ENCODE measurements around the gene MSH3. TPM values are rescaled to one million over a fixed set of nuclear protein-coding genes. Genes with fewer than 3 reads are reported as not detected.
"Not testable (repeated sequence)": the region's sequence is repeated elsewhere in the genome, so short reads cannot be mapped to it uniquely, and the experiment has no call there.

The MSH3 gene
- total RNA-seq, 1 donor from 2014 or later, result 7.8 TPM

DNA sequence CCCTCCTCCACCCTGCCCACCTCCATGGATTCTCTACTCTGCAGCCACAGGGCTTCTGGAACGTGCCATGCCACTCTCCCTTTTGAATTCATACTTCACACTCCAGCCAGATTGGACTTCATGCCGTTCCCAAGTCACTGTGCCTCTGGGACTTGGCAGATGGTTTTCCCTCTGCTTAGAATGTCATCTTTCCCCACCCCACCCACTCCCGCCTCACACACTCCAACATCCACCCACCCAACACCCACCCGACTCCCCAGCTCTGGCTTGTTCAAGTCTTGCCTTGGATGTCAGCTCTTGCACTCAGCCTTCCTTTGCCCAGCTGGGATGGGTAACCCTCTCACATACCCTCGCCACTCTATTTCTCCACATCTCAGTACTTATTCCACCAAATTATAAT is 142.4 kb downstream of the MSH3 start:
- DNase-seq (ENCODE audit: low read depth in 2 of 2), result no peak

DNA sequence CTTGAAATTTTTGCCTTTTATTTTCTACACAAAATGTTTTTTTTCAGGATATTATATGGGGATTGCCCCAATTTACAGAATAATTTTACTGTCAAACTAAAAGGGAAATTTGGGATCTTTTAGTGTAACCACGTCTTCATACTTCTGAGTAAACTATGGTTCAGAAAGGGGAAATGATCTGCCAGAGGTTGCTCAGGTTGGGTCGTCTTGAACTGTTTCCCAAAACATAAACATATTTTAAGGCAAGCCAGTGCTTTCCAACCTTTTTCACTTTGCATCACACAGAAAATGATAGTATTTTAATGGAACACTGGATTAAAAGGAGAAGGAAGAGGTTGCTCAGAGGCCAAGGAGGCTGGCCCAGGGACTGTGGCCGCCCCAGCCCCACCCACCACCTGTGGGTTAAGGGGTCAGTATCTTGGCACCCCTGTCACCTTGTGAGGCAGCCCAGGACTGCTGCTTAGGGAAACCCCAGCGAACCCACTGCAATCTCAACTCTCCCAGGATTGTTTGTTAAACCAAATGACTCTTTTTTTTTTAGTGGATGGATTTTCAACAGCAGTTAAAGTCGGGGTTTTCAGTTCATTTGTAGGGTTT is 143.1 kb downstream of the MSH3 start:
- DNase-seq (ENCODE audit: low read depth in 2 of 2), result no peak

DNA sequence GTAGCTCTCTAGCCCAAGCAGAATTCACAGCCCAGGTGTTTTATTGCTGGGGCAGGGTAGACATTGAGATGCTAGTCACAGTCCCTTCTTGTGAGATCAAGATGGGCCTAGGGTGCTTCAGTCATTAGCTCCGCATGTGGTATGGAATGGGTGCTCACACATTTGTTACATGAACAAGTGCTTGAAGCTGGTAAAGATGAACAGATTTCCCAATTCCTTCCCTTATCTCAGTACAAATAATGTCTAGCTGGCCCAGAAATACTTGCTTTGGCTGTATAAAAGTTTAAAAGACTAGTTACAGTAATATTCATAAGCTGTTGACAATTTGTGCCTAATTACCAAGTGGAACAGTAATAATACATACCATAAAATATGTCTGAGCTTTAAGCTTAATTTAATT is 143.7 kb downstream of the MSH3 start:
- DNase-seq (ENCODE audit: low read depth in 2 of 2), result no peak

DNA sequence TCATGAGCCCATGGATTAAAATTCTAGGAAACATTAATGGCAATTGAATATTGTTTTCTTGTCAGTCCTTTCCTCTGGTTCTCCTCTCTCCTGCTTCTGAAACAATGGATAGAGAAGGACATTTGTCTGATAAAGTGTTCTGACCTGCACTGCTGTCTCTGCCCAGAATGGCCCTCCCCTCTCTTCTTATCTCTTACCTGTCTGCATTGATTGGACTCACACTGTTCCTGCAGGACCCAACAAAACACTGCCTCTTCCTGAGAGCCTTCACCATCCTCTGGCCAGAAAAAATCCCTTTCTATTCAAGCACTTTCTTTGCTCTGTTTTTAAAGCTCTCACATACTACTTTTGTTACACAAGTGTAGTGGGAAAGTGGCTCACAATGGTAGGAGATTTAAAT is 144.2 kb downstream of the MSH3 start:
- no peak for DNase-seq (ENCODE audit: low read depth in 2 of 2)

DNA sequence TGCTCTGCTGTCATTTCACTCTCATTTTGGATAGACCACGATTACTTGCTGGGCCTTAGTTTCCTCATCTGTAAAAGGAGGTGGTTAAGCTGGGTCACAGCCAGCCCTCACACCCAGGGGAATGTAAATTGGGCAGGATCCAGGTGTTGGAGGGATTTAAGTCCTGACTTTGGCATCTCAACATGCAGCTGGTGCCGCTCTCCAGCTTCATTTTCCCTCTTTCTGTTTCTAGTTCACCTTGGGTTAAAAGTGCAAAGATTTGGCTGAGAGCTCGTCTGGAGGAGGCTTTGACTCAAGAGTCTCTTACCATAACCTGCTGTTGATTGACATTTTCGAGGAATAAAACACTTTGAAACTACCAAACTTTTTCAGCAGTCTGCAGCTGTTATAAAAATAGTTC is 144.6 kb downstream of the MSH3 start:
- DNase-seq (ENCODE audit: low read depth in 2 of 2), result no peak

DNA sequence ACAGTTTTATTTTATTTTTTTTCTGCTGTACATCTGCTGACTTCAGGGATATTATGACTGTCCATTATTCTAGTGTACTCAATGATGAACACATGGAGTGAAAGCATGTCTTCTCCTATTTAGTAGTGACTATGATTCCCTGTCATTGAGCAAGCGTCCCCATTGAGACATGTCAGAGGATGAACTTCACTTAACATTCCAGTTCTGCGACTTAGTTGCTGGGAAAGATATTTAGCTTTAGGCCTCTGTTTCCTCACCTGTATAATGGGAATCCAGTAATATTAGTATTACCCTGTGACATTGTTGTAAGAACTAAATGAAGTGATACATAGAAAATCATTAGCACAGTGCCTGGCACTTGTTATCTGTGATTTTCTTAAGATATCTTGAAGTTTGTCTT is 145.1 kb downstream of the MSH3 start:
- DNase-seq (ENCODE audit: low read depth in 2 of 2), result no peak

DNA sequence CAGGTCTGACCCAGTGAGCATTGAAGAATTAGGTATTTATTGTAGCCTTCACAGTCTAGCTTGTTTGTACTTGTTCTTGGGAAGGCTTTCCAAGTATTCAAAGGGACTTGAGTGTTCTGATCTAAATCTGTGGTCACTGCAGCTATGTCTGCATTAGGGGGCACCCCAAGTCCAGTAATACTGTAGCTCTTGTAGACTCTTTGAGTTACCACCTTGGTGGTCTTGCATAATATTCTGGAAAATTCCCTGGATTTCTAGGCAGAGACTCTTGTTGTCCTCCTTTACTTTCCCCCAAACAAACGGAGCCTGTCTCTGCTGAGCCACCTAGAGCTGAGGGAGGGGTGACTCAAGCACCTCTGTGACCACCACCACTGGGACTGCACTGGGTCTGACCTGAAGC is 149.9 kb downstream of the MSH3 start:
- peak; percentile 5 to 7 for DNase-seq (ENCODE audit: low read depth in 2 of 2)

DNA sequence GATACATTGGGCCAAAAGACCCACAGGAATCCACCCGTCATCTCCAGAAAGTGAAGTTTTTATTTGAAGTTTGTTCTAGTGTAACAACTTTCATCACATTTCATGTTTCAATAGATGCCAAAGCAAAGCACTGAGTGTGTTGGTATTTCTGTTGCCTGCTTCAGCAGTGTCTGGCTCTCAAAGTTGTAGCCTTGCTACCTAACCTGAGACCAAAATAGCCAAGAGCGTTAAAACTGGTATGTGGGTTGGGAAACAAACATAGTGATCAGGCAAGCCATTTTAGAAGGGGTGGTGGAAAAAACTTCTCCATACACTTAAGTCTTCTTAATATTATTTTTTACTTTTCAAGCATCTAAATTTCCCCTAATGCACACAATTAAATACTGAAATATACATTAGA is 150.6 kb downstream of the MSH3 start:
- no peak for DNase-seq (ENCODE audit: low read depth in 2 of 2)

DNA sequence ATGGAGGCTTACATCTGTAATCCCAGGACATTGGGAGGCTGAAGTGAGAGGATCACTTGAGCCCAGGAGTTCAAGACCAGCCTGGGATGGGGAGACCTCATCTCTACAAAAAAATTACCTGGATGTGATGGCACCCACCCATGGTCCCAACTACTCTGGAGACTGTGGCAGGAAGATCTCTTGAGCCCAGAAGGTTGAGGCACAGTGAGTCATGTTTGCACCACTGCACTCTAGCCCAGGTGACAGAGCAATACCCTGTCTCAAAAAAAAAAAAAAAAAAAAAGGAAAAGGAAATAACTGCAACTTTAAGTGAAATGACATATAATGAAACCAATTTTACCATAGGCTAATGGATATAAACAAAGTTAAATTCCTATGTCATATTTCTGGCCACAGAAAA is 152.5 kb downstream of the MSH3 start:
- DNase-seq (ENCODE audit: low read depth in 2 of 2), result no peak

DNA sequence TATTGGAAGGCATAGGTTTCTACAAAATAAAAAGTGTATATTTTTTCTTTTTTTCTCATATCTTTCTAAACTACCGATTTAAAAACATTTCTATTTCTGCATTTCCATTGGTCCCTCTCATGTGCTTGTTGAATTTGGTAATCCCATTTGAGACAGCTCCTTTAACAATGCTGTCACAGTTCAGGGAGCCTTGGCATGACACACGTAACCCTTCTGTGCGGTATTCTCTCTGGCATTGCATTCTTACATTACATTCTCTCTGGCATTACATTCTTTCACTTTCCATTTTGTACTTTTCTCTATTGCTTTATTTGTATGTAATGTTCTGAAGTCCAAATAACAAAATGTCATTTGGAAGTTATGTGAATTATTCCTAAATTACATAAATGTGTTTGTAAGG is 155.0 kb downstream of the MSH3 start:
- DNase-seq (ENCODE audit: low read depth in 2 of 2), result no peak

DNA sequence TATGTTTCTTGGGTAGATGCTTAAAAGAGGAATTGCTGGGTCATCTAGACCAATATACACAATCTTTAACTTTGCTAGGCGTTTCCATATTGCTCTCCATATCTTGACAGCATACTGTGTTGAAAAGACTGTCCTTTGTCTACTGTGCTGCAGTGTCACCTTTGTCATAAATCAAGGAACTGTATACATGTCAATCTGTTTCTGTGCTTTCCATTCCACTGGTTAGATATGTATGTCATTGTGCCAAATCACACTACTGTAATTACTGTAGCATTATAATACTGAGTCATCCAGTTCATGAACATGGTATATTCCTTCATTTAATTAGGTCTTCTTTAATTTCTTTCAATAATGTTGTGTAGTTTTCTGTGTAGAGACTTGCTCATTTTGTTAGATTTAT is 156.0 kb downstream of the MSH3 start:
- no peak for DNase-seq (ENCODE audit: low read depth in 2 of 2)

DNA sequence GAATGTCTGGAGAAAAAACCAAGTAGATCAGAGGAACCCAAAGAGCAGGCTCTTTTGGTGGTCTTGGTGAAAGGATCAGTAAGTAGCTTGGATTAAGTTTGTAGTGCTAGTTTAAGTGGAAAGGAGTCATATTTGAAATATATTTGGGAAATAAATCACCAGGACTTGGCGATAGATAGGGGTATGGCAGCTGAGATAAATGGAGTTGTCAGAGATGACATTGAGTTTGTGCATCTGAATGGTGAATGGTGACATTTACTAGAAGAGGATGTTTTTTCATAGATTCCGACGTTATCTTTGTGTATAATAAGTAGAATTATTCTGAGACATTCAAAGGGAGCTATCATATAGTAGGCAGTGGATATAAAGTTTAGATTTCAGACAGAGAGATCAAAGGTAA is 162.1 kb downstream of the MSH3 start:
- no peak for DNase-seq (ENCODE audit: low read depth in 2 of 2)

DNA sequence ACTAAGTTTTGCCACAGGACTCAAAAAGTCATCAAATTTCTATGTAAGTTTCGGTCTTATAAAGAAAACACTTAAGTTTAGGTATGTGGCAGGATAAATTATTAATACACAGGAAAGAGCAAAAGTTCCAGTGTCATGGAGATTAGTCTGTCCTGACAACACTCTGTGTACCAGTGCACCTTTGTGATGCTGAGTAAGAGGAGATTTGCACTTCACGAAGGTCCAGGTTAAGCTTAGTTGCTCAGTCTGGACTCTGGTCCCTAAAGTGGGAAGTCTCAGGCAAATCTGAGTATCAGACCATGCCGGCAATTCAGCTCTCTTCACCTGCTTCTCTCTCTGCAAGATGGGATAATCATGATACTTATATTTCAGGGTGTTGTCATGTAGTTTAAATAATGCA is 166.2 kb downstream of the MSH3 start:
- DNase-seq (ENCODE audit: low read depth in 2 of 2), result no peak

DNA sequence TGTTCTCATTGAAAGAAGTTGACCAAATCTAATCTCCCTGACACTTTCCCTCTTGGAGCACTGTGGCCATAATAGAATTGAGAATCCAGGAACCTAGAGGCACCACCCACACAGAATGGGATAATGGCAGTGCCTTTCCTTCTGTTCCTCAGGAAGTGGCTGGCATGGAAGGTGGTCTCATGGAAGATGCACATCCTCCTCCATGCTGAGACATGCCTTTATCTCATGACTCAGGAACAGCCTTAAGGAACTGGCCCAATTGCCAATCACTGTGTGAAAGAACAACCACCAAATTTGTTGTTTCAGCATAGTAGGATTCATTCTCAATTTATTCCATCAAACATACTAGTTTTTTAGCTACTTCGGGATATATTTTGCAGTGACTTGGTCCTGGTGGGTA is 168.2 kb downstream of the MSH3 start:
- DNase-seq (ENCODE audit: low read depth in 2 of 2), result no peak

DNA sequence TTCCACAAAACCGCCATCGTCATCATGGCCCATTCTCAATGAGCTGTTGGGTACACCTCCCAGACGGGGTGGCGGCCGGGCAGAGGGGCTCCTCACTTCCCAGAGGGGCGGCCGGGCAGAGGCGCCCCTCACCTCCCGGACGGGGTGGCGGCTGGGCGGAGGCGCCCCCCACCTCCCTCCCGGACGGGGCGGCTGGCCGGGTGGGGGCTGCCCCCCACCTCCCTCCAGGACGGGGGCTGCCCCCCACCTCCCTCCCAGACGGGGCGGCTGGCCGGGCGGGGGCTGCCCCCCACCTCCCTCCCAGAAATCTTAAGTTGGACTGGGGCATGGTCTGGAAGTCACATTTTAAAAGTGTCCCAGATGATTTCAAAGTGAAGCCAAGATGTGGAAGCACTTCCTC is 169.7 kb downstream of the MSH3 start:
- not testable (repeated sequence) for DNase-seq (ENCODE audit: low read depth in 2 of 2)

DNA sequence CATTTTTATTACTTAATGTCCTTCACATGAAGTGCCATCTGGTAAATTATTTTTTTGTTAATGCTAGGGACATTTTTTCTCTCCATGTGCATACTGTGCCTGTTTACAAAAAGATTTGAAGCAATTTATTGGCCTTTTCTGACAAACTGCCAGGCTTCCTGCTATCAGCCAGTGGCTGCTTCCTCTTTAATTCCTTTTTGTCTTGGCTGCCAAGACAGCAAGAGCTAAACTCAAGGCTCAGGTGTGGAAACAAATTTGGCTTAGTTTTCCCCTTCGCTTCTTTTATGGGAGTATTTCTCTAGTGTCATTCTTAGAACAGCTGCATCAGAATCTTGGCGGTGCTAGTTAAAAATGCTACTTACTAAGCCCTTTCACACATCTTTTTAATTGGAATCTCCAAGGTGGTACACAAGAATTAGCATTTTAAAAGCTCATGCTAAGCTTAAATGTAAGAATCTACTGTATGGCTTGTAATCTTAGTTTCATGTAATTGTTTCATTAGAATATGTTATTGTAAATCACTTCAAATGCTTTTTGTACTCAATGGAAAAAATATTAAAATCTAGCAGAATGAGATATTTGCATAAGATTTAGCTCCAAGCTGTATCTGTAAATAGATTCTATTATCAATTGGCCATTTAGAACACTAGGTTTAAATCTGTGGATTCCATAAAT is 171.5 kb downstream of the MSH3 start:
- DNase-seq (ENCODE audit: low read depth in 2 of 2), result peak; percentile 7 to 62

DNA sequence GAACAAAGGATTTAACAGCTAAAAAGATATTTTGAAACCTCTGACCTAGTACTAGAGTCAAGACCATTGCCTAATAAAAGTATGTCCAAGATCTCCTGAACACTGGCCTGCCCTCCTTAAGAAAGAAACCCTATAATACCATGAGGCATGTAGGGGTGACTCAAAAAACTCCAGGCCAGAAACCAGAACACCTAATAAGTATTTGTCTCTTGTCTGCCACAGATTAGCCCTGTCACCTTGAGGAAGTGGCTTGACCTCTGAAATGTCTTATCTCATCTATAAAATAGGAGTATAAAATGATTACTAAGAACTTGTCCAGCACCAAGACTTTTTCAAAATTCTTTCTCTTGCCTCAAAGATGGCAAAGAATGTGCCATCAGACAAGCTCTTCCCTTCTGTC is 180.3 kb downstream of the MSH3 start:
- DNase-seq (ENCODE audit: low read depth in 2 of 2), result no peak

DNA sequence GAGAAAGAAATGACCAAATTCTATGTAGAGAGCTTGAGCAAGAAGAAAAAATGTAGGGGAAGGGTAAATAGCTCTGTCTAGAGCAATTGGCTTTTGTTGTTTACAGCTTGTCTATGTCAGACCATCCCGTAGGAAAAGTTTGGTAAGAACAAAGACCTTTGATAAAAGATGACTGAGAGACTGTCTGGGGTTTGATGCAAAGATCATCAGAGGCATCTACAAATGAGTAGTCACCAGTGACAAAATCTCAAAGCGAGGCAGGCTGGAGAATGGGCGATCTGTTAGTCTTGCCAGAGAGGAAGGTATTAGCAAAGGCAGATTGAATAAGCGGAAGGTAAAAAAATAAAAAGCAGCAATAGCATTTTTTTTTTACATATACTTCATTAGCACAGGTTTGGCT is 180.7 kb downstream of the MSH3 start:
- DNase-seq (ENCODE audit: low read depth in 2 of 2), result no peak

DNA sequence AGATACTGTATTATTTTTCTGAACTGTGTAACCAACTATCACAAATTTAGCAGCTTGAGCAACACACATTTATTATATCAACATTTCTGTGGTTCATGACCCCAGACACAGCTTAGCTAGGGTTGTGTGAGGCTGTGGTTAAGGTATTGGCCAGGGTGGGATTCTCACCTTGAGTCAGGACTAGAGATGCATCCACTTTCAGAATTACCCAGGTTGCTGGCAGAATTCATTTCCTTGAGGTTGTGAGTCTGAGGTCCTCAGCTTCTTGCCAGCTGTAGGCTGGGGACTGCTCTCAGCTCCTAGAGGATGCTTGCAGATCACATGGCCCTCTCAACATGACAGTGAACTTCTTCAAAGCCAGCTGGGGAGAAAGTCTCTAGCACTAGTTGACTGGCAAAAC is 183.2 kb downstream of the MSH3 start:
- no peak for DNase-seq (ENCODE audit: low read depth in 2 of 2)

DNA sequence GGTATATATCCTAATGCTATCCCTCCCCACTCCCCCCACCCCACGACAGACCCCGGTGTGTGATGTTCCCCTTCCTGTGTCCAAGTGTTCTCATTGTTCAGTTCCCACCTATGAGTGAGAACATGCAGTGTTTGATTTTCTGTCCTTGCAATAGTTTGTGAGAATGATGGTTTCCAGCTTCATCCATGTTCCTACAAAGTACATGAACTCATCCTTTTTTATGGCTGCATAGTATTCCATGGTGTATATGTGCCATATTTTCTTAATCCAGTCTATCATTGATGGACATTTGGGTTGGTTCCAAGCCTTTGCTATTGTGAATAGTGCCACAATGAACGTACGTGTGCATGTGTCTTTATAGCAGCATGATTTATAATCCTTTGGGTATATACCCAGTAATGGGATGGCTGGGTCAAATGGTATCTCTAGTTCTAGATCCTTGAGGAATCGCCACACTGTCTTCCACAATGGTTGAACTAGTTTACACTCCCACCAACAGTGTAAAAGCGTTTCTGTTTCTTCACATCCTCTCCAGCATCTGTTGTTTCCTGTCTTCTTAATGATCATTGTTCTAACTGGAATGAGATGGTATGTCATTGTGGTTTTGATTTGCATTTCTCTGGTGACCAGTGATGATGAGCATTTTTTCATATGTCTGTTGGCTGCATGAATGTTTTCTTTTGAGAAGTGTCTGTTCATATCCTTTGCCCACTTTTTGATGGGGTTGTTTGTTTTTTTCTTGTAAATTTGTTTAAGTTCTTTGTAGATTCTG is 186.8 kb downstream of the MSH3 start:
- not testable (repeated sequence) for DNase-seq (ENCODE audit: low read depth in 2 of 2)

DNA sequence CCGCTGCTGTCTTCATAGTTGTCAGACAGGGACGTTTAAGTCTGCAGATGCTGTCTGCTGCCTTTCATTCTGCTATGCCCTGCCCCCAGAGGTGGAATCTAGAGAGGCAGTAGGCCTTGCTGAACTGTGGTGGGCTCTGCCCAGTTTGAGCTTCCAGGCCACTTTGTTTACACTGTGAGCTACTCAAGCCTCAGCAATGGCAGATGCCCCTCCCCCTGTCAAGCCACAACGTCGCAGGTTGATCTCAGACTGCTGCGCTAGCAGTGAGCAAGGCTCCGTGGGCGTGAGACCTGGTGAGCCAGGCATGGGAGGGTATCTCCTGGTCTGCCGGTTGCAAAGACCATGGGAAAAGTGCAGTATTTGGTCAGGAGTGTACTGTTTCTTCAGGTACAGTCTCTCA is 192.0 kb downstream of the MSH3 start:
- not testable (repeated sequence) for DNase-seq (ENCODE audit: low read depth in 2 of 2)

DNA sequence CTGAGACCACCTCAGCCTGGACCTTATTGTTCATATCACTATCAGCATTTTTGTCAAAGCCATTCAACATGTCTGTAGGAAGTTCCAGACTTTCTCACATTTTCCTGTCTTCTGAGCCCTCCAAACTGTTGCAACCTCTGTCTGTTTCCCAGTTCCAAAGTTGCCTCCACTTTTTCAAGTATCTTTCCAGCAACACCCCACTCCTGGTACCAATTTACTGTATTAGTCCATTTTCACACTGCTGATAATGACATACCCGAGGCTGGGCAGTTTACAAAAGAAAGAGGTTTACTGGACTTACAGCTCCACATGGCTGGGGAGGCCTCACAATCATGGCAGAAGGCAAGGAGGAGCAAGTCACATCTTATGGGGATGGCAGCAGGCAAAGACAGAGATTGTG is 195.7 kb downstream of the MSH3 start:
- not testable (repeated sequence) for DNase-seq (ENCODE audit: low read depth in 2 of 2)

All from dermis microvascular lymphatic vessel endothelial cell (primary cell).